CD1c-positive myeloid dendritic cell (primary cell): ENCODE data around the gene SINHCAF.
A peak's percentile ranks its signal among the peaks of the same experiment; 100 is the strongest.

ENCODE experiments used
- DNase-seq: peaks from one replicate; pipeline ENCODE4 v3.0.0-alpha.2; 2016; ENCODE audit errors: extremely low spot score

SINHCAF gene

DNA sequence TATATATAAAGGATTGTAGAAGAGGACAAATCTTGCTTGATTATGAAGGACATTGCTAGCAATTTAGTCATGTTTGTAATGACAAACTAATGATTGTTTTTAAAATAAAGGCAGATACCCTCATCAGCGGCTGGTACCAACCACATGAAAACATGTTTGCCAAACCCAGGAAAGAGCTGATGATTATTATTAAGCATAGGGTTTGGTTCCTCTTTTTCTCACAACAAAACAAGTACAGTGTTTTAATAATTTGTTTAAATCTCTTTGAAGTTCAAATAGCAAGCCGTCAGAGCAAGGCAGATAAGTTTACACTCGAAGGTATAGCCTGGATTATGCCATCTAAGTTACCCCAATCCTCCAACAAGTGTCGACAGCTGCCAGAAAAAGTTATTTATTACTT, 5.3 kb upstream of the SINHCAF start:
- no peak for DNase-seq

DNA sequence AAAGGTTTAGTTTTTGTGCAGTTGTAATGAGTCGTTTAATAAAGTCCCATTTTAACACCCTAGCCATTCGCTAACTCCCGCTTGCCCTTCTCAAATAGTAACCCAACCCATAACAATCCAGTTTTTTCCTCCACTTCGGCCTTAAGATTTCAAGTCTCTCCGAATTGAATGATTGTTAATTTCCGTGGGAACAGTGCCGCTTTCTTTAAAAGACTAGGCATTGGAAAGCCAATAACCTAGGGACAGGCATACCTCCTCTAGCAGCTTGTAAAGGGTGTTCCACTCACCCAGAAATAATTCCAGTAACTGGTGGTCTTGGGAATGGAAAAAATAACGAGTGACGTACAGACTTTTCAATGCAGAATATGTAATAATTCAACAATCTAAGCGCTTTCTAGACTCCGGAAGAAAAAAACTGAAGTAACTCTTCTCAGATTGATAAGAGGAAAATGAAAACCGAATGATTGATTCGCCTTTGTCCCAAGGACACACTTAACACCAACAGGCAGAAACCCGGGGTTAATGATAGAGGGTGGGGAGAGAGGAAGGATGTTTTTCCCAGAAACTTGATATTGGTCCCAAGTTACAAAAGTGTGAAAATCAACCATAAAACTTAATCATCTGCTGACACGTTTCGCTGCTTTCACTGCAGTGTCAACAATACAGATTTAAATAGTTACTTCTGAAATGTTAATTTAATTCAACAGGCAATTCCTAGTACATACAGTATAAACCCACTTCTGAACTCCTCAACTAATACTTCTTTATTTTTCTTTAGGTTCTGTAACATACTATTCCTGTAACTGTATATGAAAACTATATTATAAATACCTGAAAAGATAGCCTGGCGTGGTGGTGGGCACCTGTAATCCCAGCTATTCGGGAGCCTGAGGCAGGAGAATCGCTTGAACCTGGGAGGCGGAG, 1.0 kb upstream of the SINHCAF start:
- no peak for DNase-seq

DNA sequence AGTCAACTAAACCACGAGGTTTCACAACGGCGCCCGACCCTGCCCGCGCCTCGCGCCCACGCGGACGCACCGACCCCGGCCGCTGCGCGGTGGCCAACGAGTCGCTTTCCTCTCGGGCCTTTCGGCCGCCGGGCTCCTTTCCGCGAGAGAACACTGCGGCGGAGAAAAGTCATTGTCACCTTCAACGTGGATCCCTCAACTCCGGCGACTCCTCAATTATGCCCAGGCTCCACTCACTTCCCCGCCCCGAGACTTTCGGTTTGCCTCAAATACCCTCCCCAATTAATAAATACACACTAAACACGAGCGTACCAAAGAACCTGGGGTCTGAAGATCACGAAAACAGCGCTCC, 450 bp downstream of the SINHCAF start:
- peak; percentile 49 for DNase-seq

DNA sequence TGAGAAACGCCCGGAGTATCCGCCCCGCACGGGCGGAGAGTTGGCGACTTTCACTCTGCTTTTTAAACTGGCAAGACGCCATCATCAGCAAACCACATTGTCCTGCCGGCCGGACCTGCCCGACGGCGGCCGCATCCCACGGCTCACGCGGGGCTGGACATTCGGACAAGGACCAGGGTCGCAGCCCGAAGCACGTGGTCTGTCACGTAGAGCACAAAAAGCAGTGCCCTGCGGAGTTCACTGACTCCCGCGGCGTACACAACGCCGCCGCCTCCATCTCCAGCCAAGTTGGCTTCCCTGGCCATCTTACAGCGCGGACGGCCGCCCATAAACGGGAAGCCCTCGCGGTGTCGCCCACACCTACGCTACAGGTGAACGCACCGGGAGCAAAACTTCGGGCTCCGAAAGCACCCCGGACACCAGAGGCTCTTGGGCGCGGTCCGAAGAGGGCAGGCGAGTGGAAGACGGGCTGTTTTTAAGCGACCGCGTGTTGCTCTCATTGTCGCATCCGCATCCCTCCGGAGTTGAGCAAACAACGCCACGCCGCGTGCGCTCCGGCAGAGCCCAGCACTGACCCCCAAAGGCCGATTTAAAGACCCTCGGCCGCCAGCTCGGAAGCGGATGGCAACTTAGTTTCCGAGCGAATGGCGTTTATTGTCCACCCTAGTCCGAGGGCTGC, 966 bp downstream of the SINHCAF start:
- peak; percentile 57 for DNase-seq

DNA sequence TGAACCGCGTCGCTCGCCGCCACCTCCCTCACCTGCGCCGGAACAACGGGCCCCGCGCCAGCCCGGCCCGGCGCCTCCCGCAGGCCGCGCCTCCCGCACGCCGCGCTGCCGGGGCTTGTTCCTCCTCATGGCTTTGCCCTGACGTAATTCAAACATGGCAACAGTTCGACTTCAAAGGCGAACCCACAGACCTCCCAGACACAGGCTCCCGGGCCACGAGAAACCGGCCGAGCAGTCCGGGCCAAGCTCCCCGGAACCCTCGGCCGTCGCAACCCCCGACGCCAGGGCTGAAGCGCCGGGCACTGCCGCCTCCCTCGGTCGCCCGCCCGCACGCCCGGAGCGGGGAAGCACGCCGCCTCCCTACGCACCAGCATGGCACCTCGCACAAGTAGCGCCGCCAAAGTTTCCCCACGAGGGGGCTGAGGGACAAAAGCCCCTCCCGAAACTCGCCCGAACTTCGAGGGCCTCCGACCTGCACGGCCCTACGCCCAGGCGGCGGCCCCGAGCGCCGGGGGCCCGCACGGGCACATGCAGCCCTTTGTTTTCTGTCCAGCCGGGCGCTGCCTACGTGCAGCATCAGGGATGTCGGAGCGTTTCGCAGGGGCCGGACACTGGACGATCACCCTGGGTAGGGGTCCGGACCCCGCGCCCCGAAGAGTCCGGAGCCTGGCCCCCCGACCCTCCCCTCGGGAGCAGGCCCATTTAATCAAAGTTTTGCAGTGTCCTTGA, 1.7 kb downstream of the SINHCAF start:
- peak; percentile 86 for DNase-seq

DNA sequence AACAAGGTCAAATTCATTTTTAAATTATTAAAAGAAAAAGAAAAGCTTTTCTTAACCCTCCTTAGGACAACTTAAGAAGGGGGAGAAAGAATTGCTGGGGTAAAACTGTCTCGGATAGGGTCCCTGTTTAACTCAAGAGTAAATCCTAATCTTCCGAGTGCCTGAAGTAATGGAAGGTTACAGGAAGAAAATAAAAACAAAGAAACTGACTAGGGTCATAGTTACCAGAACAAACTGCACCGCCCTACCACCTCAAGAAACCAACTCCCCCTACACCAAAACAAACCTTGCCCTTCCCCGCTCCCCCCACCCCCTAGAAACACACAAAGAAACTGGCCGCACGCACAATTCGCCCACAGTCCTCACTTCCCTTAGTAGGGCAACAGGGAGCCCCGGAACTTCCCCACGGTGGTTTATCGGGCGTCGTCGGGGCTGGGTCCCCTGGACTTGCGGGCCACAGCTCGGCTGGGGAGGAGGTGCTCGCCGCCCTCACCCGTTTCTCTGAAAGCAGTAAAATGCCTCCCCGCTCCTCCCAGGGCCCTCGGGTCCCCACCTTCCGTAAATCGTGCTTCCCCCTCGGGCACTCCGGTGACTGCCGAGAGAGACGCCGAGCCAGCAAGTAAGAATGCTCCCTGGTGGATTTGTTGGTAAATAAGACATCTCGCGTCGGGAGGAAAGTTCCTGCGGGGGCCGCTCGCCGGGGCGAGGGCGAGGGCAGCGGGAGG, 2.4 kb downstream of the SINHCAF start:
- DNase-seq = peak; percentile 91

DNA sequence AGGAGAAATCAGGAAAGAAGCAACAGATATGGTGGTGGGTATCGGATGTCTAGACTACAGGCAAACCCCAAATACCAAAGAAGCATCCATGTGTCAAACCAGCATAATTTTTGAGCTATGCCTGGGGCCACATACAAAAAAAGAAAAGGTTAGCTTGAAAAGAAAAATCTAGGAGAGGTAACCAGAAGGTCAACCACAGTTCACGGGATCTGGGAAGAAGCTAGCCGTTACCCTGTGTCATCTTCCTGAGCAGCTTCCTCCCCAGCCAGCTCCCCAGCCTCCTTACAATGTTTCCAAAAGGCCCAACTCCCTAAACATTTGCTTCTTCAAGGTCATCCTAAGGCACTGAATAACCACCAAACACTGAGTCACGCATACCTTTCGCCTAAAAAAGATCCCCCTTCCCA, 3.1 kb downstream of the SINHCAF start:
- peak; percentile 46 for DNase-seq

DNA sequence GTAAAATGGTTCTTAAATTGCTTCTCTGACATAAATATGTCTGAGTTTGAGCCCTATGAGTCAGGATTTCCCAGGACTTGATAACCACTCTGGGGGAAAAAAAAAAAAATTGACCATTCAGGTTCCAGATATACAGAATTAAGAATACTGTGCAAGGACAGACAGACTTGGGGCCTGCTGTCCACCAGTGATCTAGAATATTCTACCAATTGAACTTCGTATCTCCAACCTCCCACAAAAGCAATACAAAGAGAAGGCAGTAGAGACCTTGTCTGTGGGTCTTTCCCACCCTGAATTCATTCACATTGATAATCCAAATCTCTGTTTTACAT, 4.1 kb downstream of the SINHCAF start:
- no peak for DNase-seq

DNA sequence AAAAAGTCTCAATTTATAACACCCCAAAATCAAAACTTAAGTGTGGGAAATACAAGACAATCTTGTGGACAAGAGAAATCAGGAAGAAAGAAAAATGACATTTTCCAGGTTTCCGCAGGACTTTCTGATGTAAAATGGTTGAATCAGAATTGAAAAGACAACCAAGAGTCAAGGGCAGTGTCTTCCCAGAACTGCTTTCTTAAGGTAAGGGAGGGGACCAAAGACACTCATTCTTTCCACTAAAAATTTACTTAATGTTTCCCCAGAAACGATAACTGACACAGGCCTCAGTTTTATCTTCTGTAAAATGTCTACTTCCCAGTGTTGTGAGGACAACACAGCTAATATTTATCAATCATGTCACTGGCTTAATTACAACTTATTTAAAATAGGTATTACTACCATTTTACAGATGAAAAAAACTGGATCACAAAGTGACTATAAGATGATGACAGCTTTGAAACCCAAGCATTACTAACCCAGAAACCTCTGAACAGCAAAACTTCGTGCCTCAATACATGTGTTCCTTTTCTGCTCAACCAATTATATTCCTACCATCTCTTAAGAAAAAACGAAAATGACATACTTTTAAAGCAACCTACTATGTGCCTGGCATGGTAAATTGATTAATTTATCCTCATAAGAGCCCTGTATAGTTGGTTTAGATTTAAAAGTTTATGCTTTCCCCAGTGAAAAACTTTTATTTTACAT, 4.6 kb downstream of the SINHCAF start:
- peak; percentile 16 for DNase-seq

DNA sequence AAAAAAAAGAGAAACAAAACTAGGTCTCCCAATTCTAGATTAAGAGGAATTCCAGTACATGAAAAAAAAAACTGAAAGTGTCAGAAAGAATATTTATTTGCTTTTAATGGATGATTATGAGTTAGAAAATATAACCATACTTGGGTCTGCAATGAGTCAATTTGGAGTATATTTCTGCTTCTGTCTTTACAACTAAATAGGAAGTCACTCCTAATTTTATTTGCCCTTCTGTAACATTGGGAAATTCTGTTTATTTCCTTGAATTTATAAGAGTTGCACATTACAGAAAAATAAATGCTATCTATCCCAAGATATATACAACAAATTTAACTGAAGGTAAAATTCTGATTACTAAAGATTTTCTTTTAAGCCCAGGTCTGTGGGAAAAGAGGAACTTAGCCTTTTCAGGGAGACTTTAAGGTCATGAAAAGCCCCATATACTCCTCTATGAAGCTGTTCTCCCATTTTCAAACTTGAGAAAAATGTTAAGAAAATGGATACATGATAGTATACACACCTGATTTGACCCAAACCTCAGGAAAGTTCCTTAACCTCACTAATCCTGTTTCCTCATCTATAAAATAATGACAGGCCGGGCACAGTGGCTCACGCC, 7.2 kb downstream of the SINHCAF start:
- peak; percentile 49 for DNase-seq

DNA sequence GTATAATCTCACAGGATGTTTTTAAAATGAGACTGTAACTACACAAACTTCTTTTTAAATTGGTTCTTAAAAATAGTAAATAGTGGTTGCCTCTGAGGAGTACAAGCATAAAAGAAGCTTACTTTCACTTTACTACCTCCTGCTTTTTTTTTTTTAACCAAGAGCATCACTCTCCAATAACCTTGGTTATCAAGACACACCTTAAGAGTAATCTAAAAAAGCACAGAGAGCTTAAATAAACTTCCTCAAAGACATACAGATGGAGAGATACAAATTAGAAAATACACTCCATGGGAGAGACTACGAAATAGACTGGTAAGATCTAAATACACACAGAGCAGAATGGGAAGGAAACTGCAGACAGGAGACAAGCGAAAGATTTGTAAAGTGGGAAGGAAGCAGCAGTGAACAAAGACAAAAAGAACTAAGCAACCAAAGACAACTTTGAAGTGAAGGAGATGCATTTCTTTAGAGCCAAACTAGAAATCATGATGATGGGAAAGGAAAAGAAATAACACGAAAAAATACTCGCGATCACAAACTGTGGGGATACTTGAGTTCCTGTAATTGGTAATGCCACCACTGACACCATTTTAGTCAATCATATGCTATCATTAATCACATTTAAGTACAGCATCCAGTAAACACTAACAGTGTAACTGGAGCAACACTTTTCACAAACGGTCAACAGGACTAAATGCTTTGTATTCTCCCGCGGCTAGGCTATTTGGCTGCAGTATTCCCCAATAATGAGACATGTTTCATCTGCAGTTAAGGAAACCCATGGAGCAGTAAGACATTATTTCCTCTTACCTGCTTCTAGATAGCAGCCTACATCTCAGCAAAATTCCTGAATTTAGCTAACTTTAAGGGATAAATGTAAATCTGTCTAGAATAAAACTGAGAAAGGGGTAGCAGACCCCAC, 8.2 kb downstream of the SINHCAF start:
- no peak for DNase-seq

DNA sequence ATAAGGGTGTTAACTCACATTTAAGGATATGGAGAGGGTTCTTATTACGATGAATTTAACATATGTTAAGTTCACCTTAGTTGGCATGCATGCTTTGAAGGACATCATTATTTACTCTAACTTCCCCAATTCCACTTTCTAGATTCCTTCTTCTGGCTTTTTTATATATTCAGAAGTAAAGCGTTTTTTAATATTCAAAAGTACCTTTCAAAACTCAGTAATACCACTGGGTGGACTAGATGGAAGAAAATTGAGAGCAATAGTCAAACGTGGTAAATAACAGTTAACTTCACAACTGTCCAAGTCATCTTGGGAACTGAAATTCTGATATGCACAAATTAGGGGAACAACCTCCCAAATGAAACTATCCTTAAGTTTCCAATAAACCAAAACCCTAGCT, 9.1 kb downstream of the SINHCAF start:
- peak; percentile 42 for DNase-seq

DNA sequence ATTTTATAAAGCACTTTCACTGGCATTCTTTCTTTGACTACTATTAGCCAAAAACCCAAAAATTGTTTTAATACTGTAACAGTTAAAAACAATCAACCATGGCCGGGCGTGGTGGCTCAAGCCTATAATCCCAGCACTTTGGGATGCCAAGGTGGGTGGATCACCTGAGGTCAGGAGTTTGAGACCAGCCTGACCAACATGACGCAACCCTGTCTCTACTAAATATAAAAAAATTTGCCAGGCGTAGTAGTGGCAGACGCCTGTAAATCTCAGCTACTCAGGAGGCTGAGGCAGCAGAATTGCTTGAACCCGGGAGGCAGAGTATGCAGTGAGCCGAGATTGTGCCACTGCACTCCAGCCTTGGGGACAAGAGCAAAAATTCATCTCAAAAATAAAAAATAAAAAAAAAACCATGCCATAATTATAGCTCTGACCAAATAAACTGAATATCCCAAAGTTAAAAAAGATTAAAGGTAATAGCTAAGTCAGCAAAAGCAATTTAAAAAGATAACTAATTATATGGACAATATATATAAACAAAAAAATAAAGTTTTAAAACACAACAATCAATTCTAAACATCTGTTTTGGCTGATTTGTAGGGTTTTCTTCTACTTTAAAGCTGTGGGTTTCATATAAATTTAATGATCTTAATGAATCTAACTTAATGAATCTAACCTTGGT, 10.0 kb downstream of the SINHCAF start:
- DNase-seq = no peak

DNA sequence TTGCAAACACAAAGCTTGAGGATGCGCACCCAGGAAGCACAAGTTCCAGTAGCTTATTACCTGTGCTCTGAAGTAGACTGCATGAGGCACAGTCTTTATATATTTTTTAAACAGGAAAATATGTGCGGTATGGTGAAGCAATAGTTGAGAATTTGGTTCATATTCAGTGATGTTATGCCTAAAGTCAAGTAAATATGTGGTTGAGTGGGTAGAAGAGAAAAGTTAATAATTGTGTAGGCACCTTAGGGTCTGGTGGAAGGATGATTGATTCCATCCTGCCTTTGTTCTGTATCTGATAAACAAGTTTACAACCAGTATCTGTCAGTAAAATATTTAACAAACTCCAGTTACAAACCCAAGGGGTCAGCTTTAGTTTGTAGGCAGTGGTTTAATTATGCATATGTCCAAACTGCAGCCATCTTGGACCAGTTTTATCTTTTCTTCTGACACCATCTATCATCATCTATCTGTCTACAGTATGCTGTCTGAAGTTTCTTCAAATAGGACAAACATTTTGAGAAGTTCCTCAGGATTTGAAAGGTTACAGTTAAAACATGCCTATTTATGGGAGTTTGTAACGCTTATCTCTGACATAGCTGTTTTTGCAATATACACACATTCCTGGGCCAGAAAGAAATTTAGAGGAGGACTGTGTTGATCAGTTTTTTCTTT, 10.8 kb downstream of the SINHCAF start:
- no peak for DNase-seq

DNA sequence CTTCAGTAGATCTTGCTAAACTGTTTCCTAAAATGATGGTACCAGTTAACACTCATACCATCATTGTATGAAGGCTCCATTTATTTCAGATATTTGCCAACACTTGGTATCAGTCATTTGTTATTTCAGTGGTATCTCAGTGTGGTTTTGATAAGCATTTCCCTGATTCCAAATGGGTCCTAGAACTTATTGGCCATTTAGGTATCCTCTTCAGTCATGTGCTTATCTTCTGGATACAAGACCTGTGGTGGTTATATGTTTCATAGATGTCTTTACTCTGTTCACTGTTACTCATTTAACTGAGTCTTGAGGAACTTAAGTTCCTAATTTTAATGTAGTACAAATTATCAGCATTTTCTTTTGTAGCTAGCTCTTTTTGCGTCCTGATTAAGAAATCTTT, 13.5 kb downstream of the SINHCAF start:
- DNase-seq = no peak

DNA sequence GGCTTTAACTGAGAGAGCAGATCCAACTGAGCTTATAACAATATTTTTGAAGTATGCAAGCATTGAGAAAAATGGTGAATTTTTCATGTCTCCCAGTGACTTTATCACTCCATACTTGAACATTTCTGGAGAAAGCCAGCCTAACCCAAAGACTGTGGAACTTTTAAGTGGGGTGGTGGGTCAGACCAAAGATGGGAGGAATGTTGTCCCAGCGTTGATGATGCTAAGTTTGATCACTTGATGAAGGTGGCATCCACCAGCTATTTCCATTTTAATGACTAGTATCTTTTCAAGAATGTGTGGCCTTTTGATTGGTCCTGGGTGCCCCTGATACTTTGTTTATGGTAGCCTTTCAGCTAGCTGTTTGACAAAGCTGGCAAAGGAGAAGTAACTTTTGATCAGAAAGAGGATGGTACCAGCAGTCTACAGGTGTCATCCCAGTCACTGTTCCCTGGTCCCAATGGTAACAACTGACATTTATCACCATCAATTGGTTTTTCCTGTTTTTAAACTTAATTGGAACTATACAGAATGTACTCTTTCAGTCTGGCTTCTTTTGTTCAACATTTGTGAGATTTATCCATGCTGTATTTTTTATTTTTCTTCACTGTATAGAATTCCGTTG, 14.2 kb downstream of the SINHCAF start:
- no peak for DNase-seq

DNA sequence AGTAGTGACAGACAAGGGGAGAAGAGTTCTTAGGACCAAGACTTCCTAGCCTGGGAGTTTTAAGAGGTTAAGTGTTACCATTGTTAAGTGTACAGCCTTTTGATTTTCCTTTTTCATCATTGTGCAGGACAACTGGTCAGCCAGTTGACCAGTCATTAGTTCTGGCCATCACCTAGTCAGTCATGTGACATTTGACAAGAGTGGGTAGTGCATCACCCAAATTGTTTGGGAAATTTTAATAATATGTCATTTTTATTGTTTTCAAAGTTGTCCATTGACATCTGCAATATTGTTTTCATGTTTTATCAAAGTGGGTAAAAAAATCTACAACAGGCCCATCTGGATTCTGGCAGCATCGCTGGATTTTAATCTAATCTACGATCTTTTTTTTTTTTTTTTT, 15.5 kb downstream of the SINHCAF start:
- DNase-seq = no peak

DNA sequence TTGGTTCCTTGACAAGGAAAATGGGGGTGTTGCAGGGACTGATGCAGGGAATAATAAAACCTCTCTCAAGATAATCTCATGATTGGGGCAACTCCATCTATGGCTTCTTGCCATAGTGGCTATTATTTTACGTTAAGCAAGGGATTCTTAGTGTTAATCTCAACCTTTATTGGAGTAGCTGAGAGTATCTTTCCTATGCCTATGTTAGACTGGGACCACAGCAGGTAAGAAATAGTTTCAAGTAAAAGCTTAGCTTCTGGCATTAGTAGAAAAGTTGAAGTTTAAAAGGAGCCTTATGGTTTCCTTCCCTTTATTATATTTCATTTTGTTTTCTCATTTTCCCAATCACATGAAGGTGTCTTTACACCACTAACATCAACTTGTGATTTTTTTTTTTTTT, 16.7 kb downstream of the SINHCAF start:
- no peak for DNase-seq
